A673 (cell line): ENCODE results near the gene PHEX. TPM values are rescaled to one million over a fixed set of nuclear protein-coding genes. Genes with fewer than 3 reads are reported as not detected.

Experiments
- BruUV-seq: library from RNA; stranded (reverse); fragments of 400-500 nt; replicated peaks from 2 replicates; lab custom pipeline; 2021; lab: Mats Ljungman, UMichigan
- CTCF ChIA-PET: fragments of 300-600 bp; sonication (Branson Sonifier 250); formaldehyde crosslinking; loops from one replicate; lab custom pipeline; 2022; ENCODE audit warnings: antibody characterized with exemption; lab: Charles Lee
- POLR2A ChIA-PET: fragments of 300-600 bp; sonication (Branson Sonifier 250); formaldehyde crosslinking; loops from one replicate; lab custom pipeline; 2022; ENCODE audit warnings: antibody characterized with exemption; ENCODE audit not compliant: low non-redundant PET; lab: Charles Lee
- DNase-seq: peaks from one replicate; pipeline ENCODE4 v3.0.0-alpha.2; 2015; ENCODE audit warnings: low spot score
- H3K27ac ChIP-seq: fragments of 200-600 bp; sonication (generic); 2 replicates; pipeline ENCODE4 v1.5.1; 2016; ENCODE audit warnings: mixed run types, low read depth, mild to moderate bottlenecking, mixed read lengths, antibody characterized with exemption, low read length; ENCODE audit not compliant: poor library complexity, severe bottlenecking
- H3K27me3 ChIP-seq: fragments of 200-600 bp; sonication (generic); replicated peaks from 2 replicates; pipeline ENCODE4 v1.6.1; 2017; ENCODE audit warnings: mixed run types, low read depth, mild to moderate bottlenecking, mixed read lengths, antibody characterized with exemption, low read length; ENCODE audit not compliant: insufficient read depth, poor library complexity
- H3K36me3 ChIP-seq: fragments of 200-600 bp; sonication (generic); 2 replicates; pipeline ENCODE4 v1.6.1; 2016; ENCODE audit warnings: mixed run types, mild to moderate bottlenecking, mixed read lengths, antibody characterized with exemption, low read length; ENCODE audit not compliant: insufficient read depth, poor library complexity, severe bottlenecking
- H3K4me1 ChIP-seq: fragments of 200-600 bp; sonication (generic); 2 replicates; pipeline ENCODE4 v1.6.1; 2017; ENCODE audit warnings: mixed run types, mild to moderate bottlenecking, mixed read lengths, antibody characterized with exemption, low read length; ENCODE audit not compliant: insufficient read depth, poor library complexity, severe bottlenecking
- H3K4me3 ChIP-seq: fragments of 200-600 bp; sonication (generic); 2 replicates; pipeline ENCODE4 v1.5.1; 2016; ENCODE audit warnings: low read depth, mixed run types, mild to moderate bottlenecking, mixed read lengths, low read length; ENCODE audit not compliant: poor library complexity, severe bottlenecking
- H3K9me3 ChIP-seq: fragments of 200-600 bp; sonication (generic); 2 replicates; pipeline ENCODE4 v1.6.1; 2016; ENCODE audit warnings: mixed run types, low read depth, mild to moderate bottlenecking, mixed read lengths, antibody characterized with exemption, low read length; ENCODE audit not compliant: poor library complexity, severe bottlenecking
- EZH2 ChIP-seq: fragments of 200-600 bp; sonication (generic); IDR thresholded peaks from 2 replicates; pipeline ENCODE4 v1.6.1; 2017; ENCODE audit warnings: borderline replicate concordance, low read depth, mild to moderate bottlenecking, mixed read lengths, antibody characterized with exemption, low read length; ENCODE audit not compliant: poor library complexity, severe bottlenecking
- intact Hi-C: fragments of 100-400 bp; cut with micrococcal nuclease; formaldehyde crosslinking; loops from one replicate; pipeline ENCODE4 v1.10.0; 2022; ENCODE audit not compliant: unreplicated experiment
- total RNA-seq: library from RNA; stranded (reverse); gene quantifications from 2 replicates; pipeline ENCODE4 v1.2.3, GENCODE V29; 2021
- TF ChIP-seq, protein P1 (sequence below): fragments of 300-800, 200-600 bp; sonication (generic); conservative IDR thresholded peaks from 2 replicates; pipeline ENCODE4 v1.5.1; 2017; ENCODE audit warnings: low read depth, mild to moderate bottlenecking, antibody characterized with exemption, low read length, moderate library complexity, mixed read lengths

PHEX gene
- total RNA-seq, 1 experiment from 2014 or later: 0.43 TPM

DNA sequence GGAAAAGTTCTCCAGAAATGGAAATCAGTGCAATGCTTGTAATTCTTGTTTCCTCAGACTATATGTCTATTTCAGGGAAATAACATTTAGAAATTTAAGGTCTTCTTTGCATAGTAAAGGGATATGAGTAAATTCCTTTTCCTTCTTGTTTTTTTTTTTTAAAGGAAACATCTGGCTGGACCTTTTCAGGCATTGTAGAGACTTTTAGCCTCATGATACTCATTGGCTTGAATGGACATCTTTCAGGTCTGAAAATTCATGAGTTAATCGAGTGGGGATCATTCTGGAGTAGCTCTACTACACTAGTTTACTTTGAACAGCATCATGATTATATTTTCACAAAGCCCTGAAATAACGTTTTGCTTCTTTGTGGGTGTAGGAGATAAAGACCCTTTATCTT, 152.0 kb downstream of the PHEX start:
- DNase-seq: no peak
- H3K27ac ChIP-seq: no peak overlapping the region
- no TSS peak for BruUV-seq
- TF ChIP-seq, protein P1, sequence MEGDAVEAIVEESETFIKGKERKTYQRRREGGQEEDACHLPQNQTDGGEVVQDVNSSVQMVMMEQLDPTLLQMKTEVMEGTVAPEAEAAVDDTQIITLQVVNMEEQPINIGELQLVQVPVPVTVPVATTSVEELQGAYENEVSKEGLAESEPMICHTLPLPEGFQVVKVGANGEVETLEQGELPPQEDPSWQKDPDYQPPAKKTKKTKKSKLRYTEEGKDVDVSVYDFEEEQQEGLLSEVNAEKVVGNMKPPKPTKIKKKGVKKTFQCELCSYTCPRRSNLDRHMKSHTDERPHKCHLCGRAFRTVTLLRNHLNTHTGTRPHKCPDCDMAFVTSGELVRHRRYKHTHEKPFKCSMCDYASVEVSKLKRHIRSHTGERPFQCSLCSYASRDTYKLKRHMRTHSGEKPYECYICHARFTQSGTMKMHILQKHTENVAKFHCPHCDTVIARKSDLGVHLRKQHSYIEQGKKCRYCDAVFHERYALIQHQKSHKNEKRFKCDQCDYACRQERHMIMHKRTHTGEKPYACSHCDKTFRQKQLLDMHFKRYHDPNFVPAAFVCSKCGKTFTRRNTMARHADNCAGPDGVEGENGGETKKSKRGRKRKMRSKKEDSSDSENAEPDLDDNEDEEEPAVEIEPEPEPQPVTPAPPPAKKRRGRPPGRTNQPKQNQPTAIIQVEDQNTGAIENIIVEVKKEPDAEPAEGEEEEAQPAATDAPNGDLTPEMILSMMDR: no peak
- no peak for TF ChIP-seq EZH2
- ChIA-PET CTCF (no interaction called here), POLR2A (no interaction called here)
- intact Hi-C loops: no loop called here
- H3K27me3 ChIP-seq: no peaks in the 10 kb centered on the region
- H3K9me3 ChIP-seq: no peaks in the 10 kb centered on the region
- H3K4me1 ChIP-seq: no peaks in the 10 kb centered on the region
- H3K4me3 ChIP-seq: no peak overlapping the region
- no peaks in the 10 kb centered on the region for H3K36me3 ChIP-seq

DNA sequence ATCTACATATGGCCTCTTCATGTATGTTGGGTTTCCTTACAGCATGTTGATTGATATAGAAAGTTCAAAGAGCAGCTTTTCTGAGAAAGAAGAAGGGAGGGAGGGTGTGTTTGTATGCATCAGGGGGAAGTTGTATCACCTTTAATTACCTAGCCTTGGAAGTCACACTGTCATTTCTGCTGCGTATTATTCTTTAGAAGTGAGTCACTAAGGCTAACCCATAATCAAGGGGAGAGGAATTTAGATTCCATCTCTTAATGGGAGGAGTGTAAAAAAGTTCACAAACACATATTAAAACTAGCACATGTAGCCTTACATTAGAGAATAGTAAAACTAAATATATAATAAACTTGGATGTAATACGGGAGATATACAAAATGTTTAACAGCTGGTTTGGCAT, 154.0 kb downstream of the PHEX start:
- no TSS peak for BruUV-seq
- Histone ChIP-seq H3K4me3 (no peak overlapping the region), H3K4me1 (no peaks in the 10 kb centered on the region), H3K27ac (no peak overlapping the region), H3K27me3 (no peaks in the 10 kb centered on the region), H3K36me3 (no peaks in the 10 kb centered on the region), H3K9me3 (no peaks in the 10 kb centered on the region)
- intact Hi-C loops: no loop called here
- no peak for DNase-seq
- ChIA-PET POLR2A (no interaction called here), CTCF (no interaction called here)
- TF ChIP-seq, protein P1: no peak
- no peak for TF ChIP-seq EZH2

DNA sequence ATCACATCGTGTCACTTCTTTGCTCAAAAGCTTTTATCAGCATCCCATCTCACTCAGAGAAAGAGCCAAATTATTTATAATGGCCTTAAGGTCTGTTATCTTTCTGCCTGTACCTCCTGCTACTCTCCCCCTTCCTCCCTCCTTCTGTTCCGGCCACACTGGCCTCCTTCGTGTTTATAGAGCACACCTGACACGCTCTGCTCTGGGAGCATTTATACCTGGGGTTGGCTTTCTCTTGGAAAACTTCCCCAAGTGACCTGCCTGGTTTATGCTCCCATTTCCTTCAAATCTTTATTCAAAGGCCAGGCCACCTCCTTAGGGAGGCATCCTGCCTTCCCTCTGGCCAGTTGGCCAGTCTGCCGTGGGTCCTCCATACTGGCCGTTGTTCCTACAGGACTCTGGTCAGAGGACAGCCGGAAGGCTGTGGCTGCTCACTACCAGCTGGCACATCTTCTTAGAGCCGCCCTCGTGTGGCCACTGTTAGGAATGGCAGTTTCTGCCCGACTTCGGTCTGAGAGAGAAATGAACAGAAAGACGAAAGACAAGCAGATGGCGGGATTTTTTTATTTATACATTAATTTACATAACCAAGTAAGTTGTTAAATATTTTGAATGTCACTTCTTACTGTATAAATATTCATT, 160.4 kb downstream of the PHEX start:
- ChIA-PET CTCF (interaction anchor here (1.0 kb wide), 1 partner anchor 208 kb away, joined by 3 read pairs; no protein-coding TSS in a partner anchor), POLR2A (no interaction called here)
- no peaks in the 10 kb centered on the region for H3K4me1 ChIP-seq
- no peak overlapping the region for H3K27ac ChIP-seq
- no peak overlapping the region for H3K4me3 ChIP-seq
- intact Hi-C loops: loop anchor here (5.0 to 10.0 kb wide), 2 partner anchors 205 to 1668 kb away; no protein-coding TSS in a partner anchor
- DNase-seq: peak; percentile 63
- no TSS peak for BruUV-seq
- TF ChIP-seq EZH2: no peak
- TF ChIP-seq, protein P1: peak; percentile 79
- no peaks in the 10 kb centered on the region for H3K27me3 ChIP-seq
- H3K9me3 ChIP-seq: no peaks in the 10 kb centered on the region
- no peaks in the 10 kb centered on the region for H3K36me3 ChIP-seq
